Vagina (tissue), 2 donors: ENCODE results near the gene PTRHD1. TPM values are rescaled to one million over a fixed set of nuclear protein-coding genes. Genes with fewer than 3 reads are reported as not detected.

Experiments used
- DNase-seq, 2 donors: peaks; one replicate each; pipeline ENCODE4 v3.0.0-alpha.2; 2017; ENCODE audit errors: extremely low spot score in 2 of 2
- H3K27ac ChIP-seq: fragments of 200-600 bp; sonication (generic); one replicate; pipeline ENCODE4 v1.5.1; 2019
- H3K27me3 ChIP-seq: fragments of 200-600 bp; sonication (generic); one replicate; pipeline ENCODE4 v1.5.1; 2019
- H3K36me3 ChIP-seq, 2 donors: fragments of 200-600 bp; sonication (generic); one replicate each; pipeline ENCODE4 v1.5.1; 2017 to 2019
- H3K4me1 ChIP-seq: fragments of 200-600 bp; sonication (generic); one replicate; pipeline ENCODE4 v1.5.1; 2019
- H3K4me3 ChIP-seq, 2 donors: fragments of 200-600 bp; sonication (generic); 1 replicate in 1 of 2; 2 replicates in 1 of 2; pipeline ENCODE4 v1.5.1; 2016 to 2019
- H3K9me3 ChIP-seq: fragments of 200-600 bp; sonication (generic); one replicate; pipeline ENCODE4 v1.5.1; 2019
- POLR2A ChIP-seq, 2 donors: fragments of 450-650 bp; IDR thresholded peaks; one replicate each; pipeline ENCODE4 v1.6.1; 2017; ENCODE audit warnings: antibody characterized with exemption in 2 of 2, mild to moderate bottlenecking in 2 of 2, moderate library complexity in 2 of 2
- POLR2AphosphoS5 ChIP-seq, 2 donors: sonication (generic); formaldehyde crosslinking; IDR thresholded peaks; one replicate each; pipeline ENCODE4 v1.9.0; 2017; ENCODE audit warnings: antibody characterized with exemption in 2 of 2, mild to moderate bottlenecking in 2 of 2, low read depth in 1 of 2; ENCODE audit not compliant: insufficient read depth in 1 of 2
- intact Hi-C: fragments of 100-400 bp; cut with DNase I; formaldehyde crosslinking; loops from one replicate; pipeline ENCODE4 v1.15.1; 2023
- total RNA-seq: library from RNA; depleted of rRNA; stranded (reverse); fragments of >200 nt; gene quantifications from one replicate; pipeline ENCODE4 v1.2.3, GENCODE V29; 2016
- TF ChIP-seq, protein P1 (sequence below), 3 experiments: fragments of 450-650 bp in 2 of 3; fragments of 200-600 bp in 1 of 3; sonication (generic) in 1 of 3; IDR thresholded peaks; one replicate each; pipeline ENCODE4 v1.5.1; 2017 to 2019; ENCODE audit warnings: antibody characterized with exemption in 3 of 3, mild to moderate bottlenecking in 2 of 3, moderate library complexity in 2 of 3

Gene PTRHD1
- total RNA-seq, 1 donor from 2014 or later: 17.2 TPM

DNA sequence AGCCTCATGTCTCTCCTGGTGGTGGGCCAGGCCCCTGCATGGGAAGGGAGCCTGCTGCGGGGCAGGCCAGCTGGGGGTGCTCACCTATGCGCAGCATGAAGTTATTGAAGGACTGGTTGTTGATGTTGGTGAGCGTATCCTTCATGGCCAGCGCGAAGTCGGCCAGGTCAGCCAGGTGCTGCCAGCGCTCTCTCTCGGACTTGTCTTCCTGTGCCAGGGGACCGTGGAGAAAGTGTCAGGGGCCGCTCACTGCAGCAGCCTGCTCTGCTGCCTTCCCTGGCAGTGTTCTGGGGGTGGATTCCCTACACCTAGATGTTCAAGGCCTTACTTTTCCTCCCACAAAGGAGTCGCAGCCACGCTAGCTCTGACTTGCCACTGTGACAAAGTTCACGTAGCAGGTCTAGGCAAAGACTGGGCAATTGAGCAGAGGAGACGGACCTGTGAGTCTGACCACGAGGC is 28.3 kb upstream of the PTRHD1 start:
- DNase-seq: peak; percentile 70 to 91
- no peak overlapping the region for H3K27ac ChIP-seq
- intact Hi-C loops: no loop called here
- H3K4me1 ChIP-seq: no peaks in the 10 kb centered on the region
- H3K27me3 ChIP-seq: no peaks in the 10 kb centered on the region
- H3K36me3 ChIP-seq: peaks cover 0 to 29% of the 10 kb centered on the region in 2 donors
- H3K9me3 ChIP-seq: no peaks in the 10 kb centered on the region
- TF ChIP-seq POLR2AphosphoS5 (IDR thresholded peaks at IDR 0.05; ENCODE audit: insufficient read depth in 1 of 2, low read depth in 1 of 2): no peak
- no peak for TF ChIP-seq POLR2A (IDR thresholded peaks at IDR 0.05)
- TF ChIP-seq, protein P1, sequence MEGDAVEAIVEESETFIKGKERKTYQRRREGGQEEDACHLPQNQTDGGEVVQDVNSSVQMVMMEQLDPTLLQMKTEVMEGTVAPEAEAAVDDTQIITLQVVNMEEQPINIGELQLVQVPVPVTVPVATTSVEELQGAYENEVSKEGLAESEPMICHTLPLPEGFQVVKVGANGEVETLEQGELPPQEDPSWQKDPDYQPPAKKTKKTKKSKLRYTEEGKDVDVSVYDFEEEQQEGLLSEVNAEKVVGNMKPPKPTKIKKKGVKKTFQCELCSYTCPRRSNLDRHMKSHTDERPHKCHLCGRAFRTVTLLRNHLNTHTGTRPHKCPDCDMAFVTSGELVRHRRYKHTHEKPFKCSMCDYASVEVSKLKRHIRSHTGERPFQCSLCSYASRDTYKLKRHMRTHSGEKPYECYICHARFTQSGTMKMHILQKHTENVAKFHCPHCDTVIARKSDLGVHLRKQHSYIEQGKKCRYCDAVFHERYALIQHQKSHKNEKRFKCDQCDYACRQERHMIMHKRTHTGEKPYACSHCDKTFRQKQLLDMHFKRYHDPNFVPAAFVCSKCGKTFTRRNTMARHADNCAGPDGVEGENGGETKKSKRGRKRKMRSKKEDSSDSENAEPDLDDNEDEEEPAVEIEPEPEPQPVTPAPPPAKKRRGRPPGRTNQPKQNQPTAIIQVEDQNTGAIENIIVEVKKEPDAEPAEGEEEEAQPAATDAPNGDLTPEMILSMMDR (IDR thresholded peaks at IDR 0.05): no peak
- no peak overlapping the region for H3K4me3 ChIP-seq

GRCh38 chr2:24820598-24821432 is 27.6 kb upstream of the PTRHD1 start:
- peak in 1 of 2 donors; percentile 65 for DNase-seq
- no peaks in the 10 kb centered on the region for H3K4me1 ChIP-seq
- H3K36me3 ChIP-seq: peaks cover 0 to 31% of the 10 kb centered on the region in 2 donors
- H3K4me3 ChIP-seq: no peak overlapping the region
- TF ChIP-seq POLR2AphosphoS5 (IDR thresholded peaks at IDR 0.05; ENCODE audit: insufficient read depth in 1 of 2, low read depth in 1 of 2) (no peak), POLR2A (IDR thresholded peaks at IDR 0.05) (no peak)
- TF ChIP-seq, protein P1 (IDR thresholded peaks at IDR 0.05): no peak
- intact Hi-C loops: no loop called here
- no peak overlapping the region for H3K27ac ChIP-seq
- H3K27me3 ChIP-seq: no peaks in the 10 kb centered on the region
- H3K9me3 ChIP-seq: no peaks in the 10 kb centered on the region

DNA sequence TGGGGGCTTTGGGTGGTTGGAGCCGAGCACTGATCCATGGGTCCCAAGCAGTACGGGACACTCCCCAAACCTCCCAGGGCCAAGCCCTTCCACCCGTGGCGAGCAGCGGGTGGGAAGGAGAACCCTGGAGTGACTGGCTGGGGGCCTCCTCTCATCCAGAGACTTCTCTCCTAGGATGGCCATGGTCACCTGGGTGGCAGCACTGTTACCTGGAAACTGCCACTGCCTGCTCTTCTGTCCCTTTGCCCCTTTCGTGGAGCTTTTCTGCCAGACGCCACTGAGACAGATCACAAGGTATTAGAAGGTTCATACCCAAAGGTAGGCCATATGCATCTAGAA is 27.0 kb upstream of the PTRHD1 start:
- no peaks in the 10 kb centered on the region for H3K9me3 ChIP-seq
- no peaks in the 10 kb centered on the region for H3K27me3 ChIP-seq
- H3K27ac ChIP-seq: no peak overlapping the region
- intact Hi-C loops: no loop called here
- TF ChIP-seq, protein P1 (IDR thresholded peaks at IDR 0.05): no peak
- TF ChIP-seq POLR2A (IDR thresholded peaks at IDR 0.05): no peak
- TF ChIP-seq POLR2AphosphoS5 (IDR thresholded peaks at IDR 0.05; ENCODE audit: insufficient read depth in 1 of 2, low read depth in 1 of 2): no peak
- H3K4me1 ChIP-seq: no peaks in the 10 kb centered on the region
- H3K36me3 ChIP-seq: peaks cover 0 to 35% of the 10 kb centered on the region in 2 donors
- no peak overlapping the region for H3K4me3 ChIP-seq
- DNase-seq: no peak

- no peak overlapping the region for H3K27ac ChIP-seq
- intact Hi-C loops: no loop called here
- H3K4me3 ChIP-seq: no peak overlapping the region
- DNase-seq: peak; percentile 69 to 82
- TF ChIP-seq POLR2AphosphoS5 (IDR thresholded peaks at IDR 0.05; ENCODE audit: insufficient read depth in 1 of 2, low read depth in 1 of 2): no peak
- TF ChIP-seq, protein P1 (IDR thresholded peaks at IDR 0.05): no peak
- H3K27me3 ChIP-seq: no peaks in the 10 kb centered on the region
- no peaks in the 10 kb centered on the region for H3K4me1 ChIP-seq
- no peaks in the 10 kb centered on the region for H3K9me3 ChIP-seq
- H3K36me3 ChIP-seq: peaks cover 0 to 35% of the 10 kb centered on the region in 2 donors
Measured at GRCh38 chr2:24819442-24820174, 26.4 kb upstream of the PTRHD1 start.
